HEK293 (cell line): ENCODE measurements around the gene AFF3.

Experiments used
- CTCF ChIA-PET: fragments of 350-600 bp; formaldehyde crosslinking; extraction: SDS; loops from one replicate; lab custom pipeline; 2021; ENCODE audit warnings: antibody characterized with exemption; lab: Yijun Ruan, JAX
- POLR2A ChIA-PET: fragments of 300-600 bp; formaldehyde crosslinking; extraction: SDS; loops from one replicate; lab custom pipeline; 2020; ENCODE audit warnings: antibody characterized with exemption, inconsistent platforms; lab: Yijun Ruan, JAX
- H3K27ac ChIP-seq: fragments of 200-500 bp; sonication (Bioruptor generic); 2 replicates; pipeline ENCODE4 v1.5.1; 2014; ENCODE audit warnings: low read depth, low read length, control low read depth, inconsistent platforms; ENCODE audit errors: extremely low read depth
- H3K36me3 ChIP-seq, 2 experiments: fragments of 200-500 bp in 1 of 2; sonication (Bioruptor generic) in 1 of 2; 1 replicate in 1 of 2; 2 replicates in 1 of 2; pipeline ENCODE4 v1.5.1; 2014 to 2017; ENCODE audit warnings: inconsistent platforms in 2 of 2, low read length in 2 of 2; ENCODE audit not compliant: control insufficient read depth in 2 of 2, insufficient read depth in 1 of 2
- H3K4me1 ChIP-seq: fragments of 200-500 bp; sonication (Bioruptor generic); 2 replicates; pipeline ENCODE4 v1.5.1; 2014; ENCODE audit warnings: mild to moderate bottlenecking, low read length, inconsistent platforms; ENCODE audit not compliant: control insufficient read depth, insufficient read depth
- H3K4me3 ChIP-seq: 2 replicates; pipeline ENCODE4 v1.5.1; 2011; ENCODE audit warnings: low read depth, mild to moderate bottlenecking, control low read depth, low read length, moderate library complexity
- H3K9me3 ChIP-seq: fragments of 200-500 bp; sonication (Bioruptor generic); 2 replicates; pipeline ENCODE4 v1.5.1; 2014; ENCODE audit warnings: low read depth, low read length, inconsistent platforms; ENCODE audit not compliant: control insufficient read depth, insufficient read depth
- AEBP2 ChIP-seq: fragments of 450-650 bp; formaldehyde crosslinking; IDR thresholded peaks from 2 replicates; pipeline ENCODE4 v1.5.1; 2016; ENCODE audit warnings: missing biosample characterization, missing genetic modification characterization, borderline replicate concordance
- ATF2 ChIP-seq: fragments of 450-650 bp; formaldehyde crosslinking; IDR thresholded peaks from 2 replicates; pipeline ENCODE4 v1.5.1; 2016; ENCODE audit warnings: missing biosample characterization, missing genetic modification characterization, low read depth
- SALL2 ChIP-seq: fragments of 450-650 bp; formaldehyde crosslinking; IDR thresholded peaks from 2 replicates; pipeline ENCODE4 v1.5.0; 2017; ENCODE audit warnings: missing biosample characterization, mild to moderate bottlenecking, missing genetic modification characterization, borderline replicate concordance
- SP2 ChIP-seq: fragments of 450-650 bp; formaldehyde crosslinking; IDR thresholded peaks from 2 replicates; pipeline ENCODE4 v1.5.1; 2016; ENCODE audit warnings: missing biosample characterization, missing genetic modification characterization
- ZFP3 ChIP-seq: fragments of 450-650 bp; formaldehyde crosslinking; IDR thresholded peaks from 2 replicates; pipeline ENCODE4 v1.5.1; 2016; ENCODE audit warnings: low read depth, missing biosample characterization, missing genetic modification characterization
- ZNF266 ChIP-seq: fragments of 450-650 bp; formaldehyde crosslinking; IDR thresholded peaks from 2 replicates; pipeline ENCODE4 v1.5.1; 2016; ENCODE audit warnings: missing biosample characterization, missing genetic modification characterization, low read depth
- ZNF302 ChIP-seq: fragments of 450-650 bp; formaldehyde crosslinking; IDR thresholded peaks from 2 replicates; pipeline ENCODE4 v1.5.1; 2016; ENCODE audit warnings: missing biosample characterization, missing genetic modification characterization, low read depth
- ZNF394 ChIP-seq: fragments of 450-650 bp; formaldehyde crosslinking; IDR thresholded peaks from 2 replicates; pipeline ENCODE4 v1.5.1; 2016; ENCODE audit warnings: missing biosample characterization, missing genetic modification characterization, mild to moderate bottlenecking, moderate library complexity, borderline replicate concordance
- ZNF433 ChIP-seq: fragments of 450-650 bp; formaldehyde crosslinking; IDR thresholded peaks from 2 replicates; pipeline ENCODE4 v1.5.1; 2016; ENCODE audit warnings: missing biosample characterization, missing genetic modification characterization, low read depth
- ZNF473 ChIP-seq: fragments of 450-650 bp; formaldehyde crosslinking; IDR thresholded peaks from 2 replicates; pipeline ENCODE4 v1.5.1; 2017; ENCODE audit warnings: missing biosample characterization, missing genetic modification characterization
- ZNF518A ChIP-seq: fragments of 450-650 bp; formaldehyde crosslinking; conservative IDR thresholded peaks from 2 replicates; pipeline ENCODE4 v1.5.1; 2016; ENCODE audit warnings: low read depth, missing biosample characterization, missing genetic modification characterization
- ZNF521 ChIP-seq: fragments of 450-650 bp; formaldehyde crosslinking; IDR thresholded peaks from 2 replicates; pipeline ENCODE4 v1.5.1; 2017; ENCODE audit warnings: missing biosample characterization, mild to moderate bottlenecking, missing genetic modification characterization
- ZNF548 ChIP-seq: fragments of 450-650 bp; formaldehyde crosslinking; IDR thresholded peaks from 2 replicates; pipeline ENCODE4 v1.5.1; 2016; ENCODE audit warnings: missing biosample characterization, missing genetic modification characterization
- ZNF555 ChIP-seq: fragments of 450-650 bp; formaldehyde crosslinking; conservative IDR thresholded peaks from 2 replicates; pipeline ENCODE4 v1.5.1; 2017; ENCODE audit warnings: missing biosample characterization, mild to moderate bottlenecking, missing genetic modification characterization, inconsistent platforms
- ZNF658 ChIP-seq: fragments of 450-650 bp; formaldehyde crosslinking; IDR thresholded peaks from 2 replicates; pipeline ENCODE4; 2016; ENCODE audit warnings: missing biosample characterization, missing genetic modification characterization
- ZNF747 ChIP-seq: fragments of 450-650 bp; formaldehyde crosslinking; IDR thresholded peaks from 2 replicates; pipeline ENCODE4 v1.5.1; 2016; ENCODE audit warnings: missing biosample characterization, missing genetic modification characterization
- ZNF791 ChIP-seq: fragments of 450-650 bp; formaldehyde crosslinking; IDR thresholded peaks from 2 replicates; pipeline ENCODE4 v1.5.1; 2016; ENCODE audit warnings: missing biosample characterization, missing genetic modification characterization
- TF ChIP-seq, protein P1 (sequence below): fragments of 450-650 bp; formaldehyde crosslinking; IDR thresholded peaks from 2 replicates; pipeline ENCODE4 v1.5.1; 2016; ENCODE audit warnings: missing biosample characterization, missing genetic modification characterization
- TF ChIP-seq, protein P2 (sequence below): fragments of 450-650 bp; formaldehyde crosslinking; IDR thresholded peaks from 2 replicates; pipeline ENCODE4 v1.5.1; 2017; ENCODE audit warnings: missing biosample characterization, missing genetic modification characterization
- TF ChIP-seq, protein P3 (sequence below): fragments of 450-650 bp; formaldehyde crosslinking; IDR thresholded peaks from 2 replicates; pipeline ENCODE4 v1.5.1; 2016; ENCODE audit warnings: missing biosample characterization, missing genetic modification characterization

Gene AFF3

GRCh38 chr2:99879481-99879880 is 262.9 kb downstream of the AFF3 start:
- no peak overlapping the region for H3K27ac ChIP-seq
- no peak overlapping the region for H3K4me3 ChIP-seq
- peaks cover 18% of the 10 kb centered on the region; the same call in 1 of the 2 replicates for H3K4me1 ChIP-seq
- TF ChIP-seq ZNF747 (no peak), SALL2 (tag by site-specific recombination) (no peak), ZNF658 (tag by site-specific recombination) (no peak), ZNF473 (no peak), SP2 (tag by site-specific recombination) (no peak), ATF2 (tag by site-specific recombination) (no peak), ZNF791 (tag by site-specific recombination) (no peak), ZNF433 (tag by site-specific recombination) (no peak), ZNF521 (tag by site-specific recombination) (no peak), ZNF555 (tag by site-specific recombination) (no peak)
- TF ChIP-seq, protein P1, sequence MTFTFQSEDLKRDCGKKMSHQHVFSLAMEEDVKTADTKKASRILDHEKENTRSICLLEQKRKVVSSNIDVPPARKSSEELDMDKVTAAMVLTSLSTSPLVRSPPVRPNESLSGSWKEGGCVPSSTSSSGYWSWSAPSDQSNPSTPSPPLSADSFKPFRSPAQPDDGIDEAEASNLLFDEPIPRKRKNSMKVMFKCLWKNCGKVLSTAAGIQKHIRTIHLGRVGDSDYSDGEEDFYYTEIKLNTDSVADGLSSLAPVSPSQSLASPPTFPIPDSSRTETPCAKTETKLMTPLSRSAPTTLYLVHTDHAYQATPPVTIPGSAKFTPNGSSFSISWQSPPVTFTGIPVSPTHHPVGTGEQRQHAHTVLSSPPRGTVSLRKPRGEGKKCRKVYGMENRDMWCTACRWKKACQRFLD, result no peak
- TF ChIP-seq, protein P2, sequence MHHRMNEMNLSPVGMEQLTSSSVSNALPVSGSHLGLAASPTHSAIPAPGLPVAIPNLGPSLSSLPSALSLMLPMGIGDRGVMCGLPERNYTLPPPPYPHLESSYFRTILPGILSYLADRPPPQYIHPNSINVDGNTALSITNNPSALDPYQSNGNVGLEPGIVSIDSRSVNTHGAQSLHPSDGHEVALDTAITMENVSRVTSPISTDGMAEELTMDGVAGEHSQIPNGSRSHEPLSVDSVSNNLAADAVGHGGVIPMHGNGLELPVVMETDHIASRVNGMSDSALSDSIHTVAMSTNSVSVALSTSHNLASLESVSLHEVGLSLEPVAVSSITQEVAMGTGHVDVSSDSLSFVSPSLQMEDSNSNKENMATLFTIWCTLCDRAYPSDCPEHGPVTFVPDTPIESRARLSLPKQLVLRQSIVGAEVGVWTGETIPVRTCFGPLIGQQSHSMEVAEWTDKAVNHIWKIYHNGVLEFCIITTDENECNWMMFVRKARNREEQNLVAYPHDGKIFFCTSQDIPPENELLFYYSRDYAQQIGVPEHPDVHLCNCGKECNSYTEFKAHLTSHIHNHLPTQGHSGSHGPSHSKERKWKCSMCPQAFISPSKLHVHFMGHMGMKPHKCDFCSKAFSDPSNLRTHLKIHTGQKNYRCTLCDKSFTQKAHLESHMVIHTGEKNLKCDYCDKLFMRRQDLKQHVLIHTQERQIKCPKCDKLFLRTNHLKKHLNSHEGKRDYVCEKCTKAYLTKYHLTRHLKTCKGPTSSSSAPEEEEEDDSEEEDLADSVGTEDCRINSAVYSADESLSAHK, result no peak
- TF ChIP-seq, protein P3, sequence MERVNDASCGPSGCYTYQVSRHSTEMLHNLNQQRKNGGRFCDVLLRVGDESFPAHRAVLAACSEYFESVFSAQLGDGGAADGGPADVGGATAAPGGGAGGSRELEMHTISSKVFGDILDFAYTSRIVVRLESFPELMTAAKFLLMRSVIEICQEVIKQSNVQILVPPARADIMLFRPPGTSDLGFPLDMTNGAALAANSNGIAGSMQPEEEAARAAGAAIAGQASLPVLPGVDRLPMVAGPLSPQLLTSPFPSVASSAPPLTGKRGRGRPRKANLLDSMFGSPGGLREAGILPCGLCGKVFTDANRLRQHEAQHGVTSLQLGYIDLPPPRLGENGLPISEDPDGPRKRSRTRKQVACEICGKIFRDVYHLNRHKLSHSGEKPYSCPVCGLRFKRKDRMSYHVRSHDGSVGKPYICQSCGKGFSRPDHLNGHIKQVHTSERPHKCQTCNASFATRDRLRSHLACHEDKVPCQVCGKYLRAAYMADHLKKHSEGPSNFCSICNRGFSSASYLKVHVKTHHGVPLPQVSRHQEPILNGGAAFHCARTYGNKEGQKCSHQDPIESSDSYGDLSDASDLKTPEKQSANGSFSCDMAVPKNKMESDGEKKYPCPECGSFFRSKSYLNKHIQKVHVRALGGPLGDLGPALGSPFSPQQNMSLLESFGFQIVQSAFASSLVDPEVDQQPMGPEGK (tag by site-specific recombination), result no peak
- H3K9me3 ChIP-seq, result no peaks in the 10 kb centered on the region
- no peaks in the 10 kb centered on the region for H3K36me3 ChIP-seq
- ChIA-PET POLR2A (no interaction called here), CTCF (interaction anchor here (0.5 to 0.8 kb wide), 2 partner anchors 35 to 116 kb away, joined by 3 to 4 read pairs; no protein-coding TSS in a partner anchor)

- POLR2A ChIA-PET, result no interaction called here
- CTCF ChIA-PET, result no interaction called here
- no peaks in the 10 kb centered on the region for H3K9me3 ChIP-seq
- H3K4me1 ChIP-seq, result peaks cover 18% of the 10 kb centered on the region; the same call in 1 of the 2 replicates
- H3K4me3 ChIP-seq, result no peak overlapping the region
- no peaks in the 10 kb centered on the region for H3K36me3 ChIP-seq
- no peak overlapping the region for H3K27ac ChIP-seq
- no peak for TF ChIP-seq ZNF266
- no peak for TF ChIP-seq ZNF518A
- TF ChIP-seq ZFP3 (tag by site-specific recombination), result no peak
- no peak for TF ChIP-seq AEBP2 (tag by site-specific recombination)
- TF ChIP-seq ZNF394 (tag by site-specific recombination), result no peak
- no peak for TF ChIP-seq ZNF548 (tag by site-specific recombination)
- no peak for TF ChIP-seq ZNF302
Measured at GRCh38 chr2:99878581-99879350, 263.6 kb downstream of the AFF3 start.
